GM13977 (cell line): ENCODE results near the gene GNG8.

Experiments used
- DNase-seq: peaks from one replicate; pipeline ENCODE4 v3.0.0; 2012; ENCODE audit warnings: low spot score
- CTCF ChIP-seq: IDR thresholded peaks from 2 replicates; pipeline ENCODE4 v1.5.1; 2012; ENCODE audit warnings: mild to moderate bottlenecking, control low read depth; ENCODE audit not compliant: insufficient read depth; ENCODE audit errors: extremely low read depth, missing control alignments
- in situ Hi-C: fragments of 300-500 bp; cut with MboI; formaldehyde crosslinking; loops from one replicate; pipeline ENCODE4 v1.12.0; 2022; ENCODE audit warnings: low sequenced_read_pairs, low pct_unique_long_range_greater_than_20kb, mixed read lengths, inconsistent platforms; ENCODE audit not compliant: unreplicated experiment

Gene GNG8

GRCh38 chr19:46603195-46603637 lies 32.8 kb downstream of the GNG8 start:
- in situ Hi-C loops: no loop called here
- TF ChIP-seq CTCF: no peak
- DNase-seq: peak; percentile 62

GRCh38 chr19:46602392-46603194 lies 33.4 kb downstream of the GNG8 start:
- in situ Hi-C loops: no loop called here
- TF ChIP-seq CTCF: no peak
- DNase-seq: peak; percentile 17

- in situ Hi-C loops: no loop called here
- TF ChIP-seq CTCF: no peak
- peak; percentile 35 for DNase-seq
Measured at GRCh38 chr19:46601318-46602224, 34.4 kb downstream of the GNG8 start, which contains the start of gene CALM3. CALM3 (plus strand) TSS chr19:46601330; CDS start chr19:46601435, 105 bp downstream.

GRCh38 chr19:46600384-46601317 lies 35.4 kb downstream of the GNG8 start:
- TF ChIP-seq CTCF: no peak
- in situ Hi-C loops: no loop called here

GRCh38 chr19:46599716-46600373 lies 36.2 kb downstream of the GNG8 start:
- no peak for TF ChIP-seq CTCF
- in situ Hi-C loops: no loop called here
- no peak for DNase-seq

More at GRCh38 chr19:46600384-46601317, 35.4 kb downstream of the GNG8 start:
- peak; percentile 96 for DNase-seq
